Measurements from ENCODE around the gene TTN.

GRCh38 chr2:178756343-178756742 lies 50.9 kb downstream of the TTN start:
- TF ChIP-seq CTCF (IDR thresholded peaks at IDR 0.05; ENCODE audit: insufficient read depth, low read depth, low read length), result no peak
- TF ChIP-seq EZH2 (IDR thresholded peaks at IDR 0.05; ENCODE audit: insufficient read depth, low read length), result no peak
